ENCODE data around the gene GOLGA6B.

DNA sequence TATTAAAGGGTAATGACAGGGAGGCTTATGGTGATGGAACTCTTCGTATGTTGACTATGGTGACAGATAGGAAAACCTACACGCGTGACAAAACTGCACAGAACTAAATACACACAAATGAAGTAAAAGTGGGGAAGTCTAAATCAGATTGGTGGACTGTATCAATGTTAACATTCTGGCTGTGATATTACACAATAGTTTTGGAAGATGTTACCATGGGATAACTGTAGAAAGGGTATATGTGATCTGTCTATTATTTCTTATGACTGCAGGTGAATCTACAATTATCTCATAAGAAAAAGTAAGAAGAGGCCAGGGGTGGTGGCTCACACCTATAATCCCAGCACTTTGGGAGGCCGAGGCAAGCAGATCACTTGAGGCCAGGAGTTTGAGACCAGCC, 22.3 kb downstream of the GOLGA6B start:
- no peak for TF ChIP-seq GATA2 (IDR thresholded peaks at IDR 0.05; ENCODE audit: low read depth, low read length)
- TF ChIP-seq GATA3 (IDR thresholded peaks at IDR 0.05; ENCODE audit: low read depth, low read length) = no peak

All from SH-SY5Y (cell line).